ENCODE results near the gene SYT7. TPM values are rescaled to one million over a fixed set of nuclear protein-coding genes. Genes with fewer than 3 reads are reported as not detected.

SYT7 gene
- total RNA-seq, 4 donors from 2014 or later = 1.6 to 2.9 (median 1.9) TPM

- Histone ChIP-seq H3K9me3 (no peaks in the 10 kb centered on the region), H3K36me3 (no peaks in the 10 kb centered on the region), H3K27me3 (peaks cover 0 to 94% (median 0%) of the 10 kb centered on the region in 4 donors)
Measured at GRCh38 chr11:61567286-61568061, 13.4 kb downstream of the SYT7 start.

DNA sequence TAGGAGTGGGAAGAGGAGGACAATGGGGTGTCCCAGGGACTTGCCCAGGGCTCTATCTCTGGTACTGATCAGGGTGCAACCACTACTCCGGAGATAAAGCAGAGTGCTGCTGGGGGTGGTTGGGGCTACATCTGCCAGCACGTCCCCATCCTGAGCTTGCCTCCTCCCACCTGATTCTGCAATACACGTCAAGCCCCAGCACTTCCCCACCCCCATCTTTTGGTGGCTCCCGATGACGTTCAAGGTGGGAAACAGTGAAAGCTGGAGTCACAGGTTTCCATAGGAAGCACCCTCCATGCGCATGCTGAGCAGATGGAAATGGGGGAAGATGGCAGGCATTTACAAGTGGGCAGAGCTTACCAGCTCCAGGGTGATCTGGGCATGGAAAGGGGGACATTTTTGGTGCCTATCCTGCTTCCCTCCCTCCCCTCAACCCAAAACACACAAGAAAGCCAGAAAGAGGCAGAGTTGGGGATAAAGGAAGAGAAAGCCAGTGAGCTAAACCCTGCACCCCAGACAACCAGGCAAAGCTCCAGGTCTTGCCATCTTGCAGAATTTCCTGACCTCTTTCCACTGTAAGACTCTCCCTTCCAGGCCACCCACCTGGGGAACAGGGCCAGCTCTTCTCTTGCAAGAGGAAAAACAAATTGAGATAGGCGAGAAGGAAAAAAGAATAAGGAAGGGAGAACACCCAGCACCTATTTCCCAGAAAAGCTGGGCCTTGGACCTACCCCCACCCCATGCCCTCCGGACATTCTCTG, 15.8 kb downstream of the SYT7 start:
- Histone ChIP-seq H3K27ac (no peak overlapping the region), H3K4me1 (peaks cover 0 to 8% (median 0%) of the 10 kb centered on the region in 3 donors), H3K9me3 (no peaks in the 10 kb centered on the region), H3K36me3 (no peaks in the 10 kb centered on the region), H3K4me3 (no peak overlapping the region), H3K27me3 (peaks cover 0 to 85% (median 0%) of the 10 kb centered on the region in 4 donors)
- TF ChIP-seq CTCF (IDR thresholded peaks at IDR 0.05) (no peak), POLR2A (IDR thresholded peaks at IDR 0.05) (no peak)
- intact Hi-C loops (cut with DNase I) = no loop called here
- DNase-seq = no peak
- WGBS, 2 donors = 38 to 48% methylated on average over 3 to 4 of the region's 8 CpGs

More at GRCh38 chr11:61567286-61568061, 13.4 kb downstream of the SYT7 start:
- WGBS, 2 donors = 0% methylated on average over 1 of the region's 46 CpGs; no CpG with 5 or more reads in 1 of the 2 donors
- peak overlapping the region in 1 of 4 donors; percentile 6 for H3K4me3 ChIP-seq
- peaks cover 0 to 8% (median 0%) of the 10 kb centered on the region in 3 donors for H3K4me1 ChIP-seq
- intact Hi-C loops (cut with DNase I) = no loop called here
- peak in 4 of 6 experiments; percentile 24 to 61 (median 32) for TF ChIP-seq CTCF (IDR thresholded peaks at IDR 0.05)
- TF ChIP-seq POLR2A (IDR thresholded peaks at IDR 0.05) = no peak
- no peak for DNase-seq
- H3K27ac ChIP-seq = no peak overlapping the region

DNA sequence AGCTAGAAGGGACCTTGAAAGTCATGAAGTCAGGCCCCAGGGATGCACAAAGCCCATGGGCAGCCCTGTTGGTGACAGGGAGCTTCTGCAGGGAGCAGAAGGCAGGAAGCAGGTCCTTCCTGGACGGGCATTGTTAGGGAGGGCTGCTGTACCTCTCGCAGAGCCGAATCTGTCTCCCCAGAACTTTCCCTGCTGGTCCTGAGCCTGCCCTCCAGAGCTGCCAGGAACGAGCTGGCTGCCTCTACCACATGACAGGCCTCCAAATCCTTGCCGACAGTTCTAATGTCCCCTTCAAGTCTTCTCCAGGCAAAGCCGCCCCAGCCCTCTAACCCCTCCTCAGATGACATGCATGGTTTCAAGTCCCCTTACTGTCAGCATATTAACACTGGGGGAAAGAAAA, 20.1 kb downstream of the SYT7 start:
- peaks cover 0 to 2% (median 0%) of the 10 kb centered on the region in 3 donors for H3K4me1 ChIP-seq
- WGBS, 2 donors = 61 to 62% methylated on average over 3 to 4 of the region's 6 CpGs
- H3K36me3 ChIP-seq = no peaks in the 10 kb centered on the region
- H3K27ac ChIP-seq = no peak overlapping the region
- no peak for TF ChIP-seq CTCF (IDR thresholded peaks at IDR 0.05)
- no peak for TF ChIP-seq POLR2A (IDR thresholded peaks at IDR 0.05)
- no peaks in the 10 kb centered on the region for H3K9me3 ChIP-seq
- intact Hi-C loops (cut with DNase I) = no loop called here
- peaks cover 0 to 87% (median 2%) of the 10 kb centered on the region in 4 donors for H3K27me3 ChIP-seq
- no peak overlapping the region for H3K4me3 ChIP-seq
- DNase-seq = no peak

DNA sequence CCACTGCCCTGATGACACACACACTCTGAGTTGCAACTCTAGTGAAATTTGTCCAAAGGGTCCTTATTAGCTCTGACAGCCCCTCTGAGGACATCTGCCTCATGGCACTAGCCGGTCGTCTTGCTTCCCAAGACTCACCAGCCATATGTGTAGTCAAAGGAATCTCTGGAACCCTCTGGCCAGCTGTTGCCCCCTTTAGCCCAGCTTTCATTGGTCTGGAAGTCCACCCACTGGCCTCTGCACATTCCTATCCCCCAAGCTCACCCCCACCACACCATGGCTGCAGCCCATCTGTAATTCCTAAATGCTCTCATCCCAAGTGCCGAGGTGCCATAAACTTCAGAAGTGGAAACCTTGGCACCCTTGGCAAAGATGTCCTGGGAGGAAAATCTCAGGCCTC, 24.3 kb downstream of the SYT7 start:
- Histone ChIP-seq H3K4me3 (no peak overlapping the region), H3K27me3 (peaks cover 6 to 99% (median 16%) of the 10 kb centered on the region in 4 donors), H3K9me3 (no peaks in the 10 kb centered on the region), H3K4me1 (peaks cover 0 to 11% (median 6%) of the 10 kb centered on the region in 3 donors), H3K27ac (no peak overlapping the region), H3K36me3 (no peaks in the 10 kb centered on the region)
- intact Hi-C loops (cut with DNase I) = no loop called here
- TF ChIP-seq CTCF (IDR thresholded peaks at IDR 0.05) = no peak
- TF ChIP-seq POLR2A (IDR thresholded peaks at IDR 0.05) = no peak
- DNase-seq = no peak
- 73 to 84% methylated on average over 3 of the region's 3 CpGs for WGBS, 2 donors

GRCh38 chr11:61555978-61556377, 24.9 kb downstream of the SYT7 start:
- DNase-seq = no peak
- Histone ChIP-seq H3K36me3 (no peaks in the 10 kb centered on the region), H3K27ac (no peak overlapping the region), H3K4me1 (peaks cover 0 to 11% (median 6%) of the 10 kb centered on the region in 3 donors), H3K27me3 (peaks cover 6 to 100% (median 16%) of the 10 kb centered on the region in 4 donors), H3K9me3 (no peaks in the 10 kb centered on the region), H3K4me3 (no peak overlapping the region)
- no peak for TF ChIP-seq POLR2A (IDR thresholded peaks at IDR 0.05)
- TF ChIP-seq CTCF (IDR thresholded peaks at IDR 0.05) = no peak
- WGBS, 2 donors = 60 to 64% methylated on average over 1 to 5 of the region's 10 CpGs
- intact Hi-C loops (cut with DNase I) = no loop called here
